ENCODE data around the gene MICAL2.

MICAL2 gene

GRCh38 chr11:12288931-12289666, 178.7 kb downstream of the MICAL2 start:
- TF ChIP-seq CTCF (IDR thresholded peaks at IDR 0.05; ENCODE audit: low read depth, low read length): 0 out of 2 replicates have a peak, but pooled peaks have one; percentile 17
- H3K4me3 ChIP-seq (ENCODE audit: low read depth, low read length): no peak overlapping the region
- H3K9me3 ChIP-seq: no peaks in the 10 kb centered on the region
- peak; percentile 32 for DNase-seq
- no peaks in the 10 kb centered on the region for H3K27me3 ChIP-seq
- H3K36me3 ChIP-seq: no peaks in the 10 kb centered on the region
- H3K4me1 ChIP-seq: peaks cover 19% of the 10 kb centered on the region

GRCh38 chr11:12289667-12290476, 179.5 kb downstream of the MICAL2 start:
- DNase-seq: no peak
- TF ChIP-seq CTCF (IDR thresholded peaks at IDR 0.05; ENCODE audit: low read depth, low read length): no peak
- peaks cover 19% of the 10 kb centered on the region for H3K4me1 ChIP-seq

GRCh38 chr11:12290477-12290922, 180.1 kb downstream of the MICAL2 start:
- no peaks in the 10 kb centered on the region for H3K9me3 ChIP-seq
- H3K27me3 ChIP-seq: no peaks in the 10 kb centered on the region
- H3K4me1 ChIP-seq: peaks cover 19% of the 10 kb centered on the region
- H3K36me3 ChIP-seq: no peaks in the 10 kb centered on the region
- no peak for DNase-seq
- H3K4me3 ChIP-seq (ENCODE audit: low read depth, low read length): no peak overlapping the region
- no peak for TF ChIP-seq CTCF (IDR thresholded peaks at IDR 0.05; ENCODE audit: low read depth, low read length)

More at GRCh38 chr11:12289667-12290476, 179.5 kb downstream of the MICAL2 start:
- no peaks in the 10 kb centered on the region for H3K27me3 ChIP-seq
- no peaks in the 10 kb centered on the region for H3K36me3 ChIP-seq
- no peak overlapping the region for H3K4me3 ChIP-seq (ENCODE audit: low read depth, low read length)
- H3K9me3 ChIP-seq: no peaks in the 10 kb centered on the region

- H3K27me3 ChIP-seq: no peaks in the 10 kb centered on the region
- H3K4me3 ChIP-seq (ENCODE audit: low read depth, low read length): no peak overlapping the region
- H3K9me3 ChIP-seq: no peaks in the 10 kb centered on the region
- no peaks in the 10 kb centered on the region for H3K36me3 ChIP-seq
- H3K4me1 ChIP-seq: peaks cover 19% of the 10 kb centered on the region
- TF ChIP-seq CTCF (IDR thresholded peaks at IDR 0.05; ENCODE audit: low read depth, low read length): no peak
- DNase-seq: no peak
Observed at GRCh38 chr11:12291313-12291712, 180.9 kb downstream of the MICAL2 start.

GRCh38 chr11:12291766-12292165, 181.4 kb downstream of the MICAL2 start:
- Histone ChIP-seq H3K9me3 (no peaks in the 10 kb centered on the region), H3K27me3 (no peaks in the 10 kb centered on the region), H3K4me3 (ENCODE audit: low read depth, low read length) (no peak overlapping the region), H3K36me3 (no peaks in the 10 kb centered on the region), H3K4me1 (peaks cover 19% of the 10 kb centered on the region)
- no peak for DNase-seq
- TF ChIP-seq CTCF (IDR thresholded peaks at IDR 0.05; ENCODE audit: low read depth, low read length): no peak

- Histone ChIP-seq H3K4me1 (peaks cover 13% of the 10 kb centered on the region), H3K9me3 (no peaks in the 10 kb centered on the region), H3K36me3 (no peaks in the 10 kb centered on the region), H3K27me3 (no peaks in the 10 kb centered on the region), H3K4me3 (ENCODE audit: low read depth, low read length) (no peak overlapping the region)
- TF ChIP-seq CTCF (IDR thresholded peaks at IDR 0.05; ENCODE audit: low read depth, low read length): no peak
- no peak for DNase-seq
Observed at GRCh38 chr11:12292766-12293165, 182.4 kb downstream of the MICAL2 start.
